BLaER1 (cell line): ENCODE measurements around the gene SHC3.

ENCODE experiments used
- H3K27ac ChIP-seq: shearing (Covaris generic); formaldehyde crosslinking; 2 replicates; pipeline ENCODE4 v1.8.1; 2022
- H3K27me3 ChIP-seq: shearing (Covaris generic); formaldehyde crosslinking; 2 replicates; pipeline ENCODE4 v1.8.1; 2022
- H3K36me3 ChIP-seq: shearing (Covaris generic); formaldehyde crosslinking; 2 replicates; pipeline ENCODE4 v1.8.1; 2022
- H3K4me1 ChIP-seq: shearing (Covaris generic); formaldehyde crosslinking; 2 replicates; pipeline ENCODE4 v1.8.1; 2022
- H3K4me2 ChIP-seq: shearing (Covaris generic); formaldehyde crosslinking; 2 replicates; pipeline ENCODE4 v1.8.1; 2022
- H3K4me3 ChIP-seq: shearing (Covaris generic); formaldehyde crosslinking; 2 replicates; pipeline ENCODE4 v1.8.1; 2022
- H3K9ac ChIP-seq: shearing (Covaris generic); formaldehyde crosslinking; 2 replicates; pipeline ENCODE4 v1.8.1; 2022
- H3K9me3 ChIP-seq: shearing (Covaris generic); formaldehyde crosslinking; 2 replicates; pipeline ENCODE4 v1.8.1; 2022
- H4K20me1 ChIP-seq: shearing (Covaris generic); formaldehyde crosslinking; 2 replicates; pipeline ENCODE4 v1.8.1; 2022
- Cebpa-rat ChIP-seq: shearing (Covaris generic); IDR thresholded peaks from 2 replicates; pipeline ENCODE4 v1.8.1; 2022

The SHC3 gene

DNA sequence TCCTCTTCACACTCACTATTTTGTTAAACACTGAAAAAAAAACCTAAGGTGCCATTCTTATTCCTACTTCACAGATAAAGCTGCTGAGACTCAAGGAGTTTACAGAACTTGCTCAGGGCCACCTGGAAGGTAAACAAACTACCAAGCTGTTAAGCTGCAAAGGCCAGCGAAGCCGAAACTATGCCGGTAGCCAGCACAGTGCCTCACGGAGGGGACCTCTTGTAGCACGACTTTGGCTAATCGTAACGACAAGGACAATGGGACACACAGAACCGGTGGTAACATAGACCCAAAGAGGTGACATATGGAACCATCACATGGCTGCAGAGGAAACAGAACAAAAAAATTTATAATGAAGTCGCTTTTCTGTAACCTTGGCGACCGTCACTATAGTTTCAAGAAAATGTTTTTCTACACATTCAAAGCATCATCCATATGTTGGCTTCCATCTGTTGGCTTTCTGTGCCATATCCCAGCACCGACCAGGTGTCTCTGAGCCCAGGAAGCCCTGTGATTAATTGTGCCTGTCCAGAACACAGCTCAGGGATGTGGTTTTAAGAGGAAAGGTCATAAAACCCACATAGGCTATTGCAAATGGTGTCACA lies 127.1 kb downstream of the SHC3 start:
- no peak overlapping the region for H3K27ac ChIP-seq
- H3K4me2 ChIP-seq = no peak overlapping the region
- H3K36me3 ChIP-seq = no peaks in the 10 kb centered on the region
- no peak for TF ChIP-seq Cebpa-rat
- H4K20me1 ChIP-seq = no peaks in the 10 kb centered on the region
- H3K27me3 ChIP-seq = no peaks in the 10 kb centered on the region
- H3K9ac ChIP-seq = no peak overlapping the region
- no peak overlapping the region for H3K4me3 ChIP-seq
- H3K9me3 ChIP-seq = no peaks in the 10 kb centered on the region
- no peaks in the 10 kb centered on the region for H3K4me1 ChIP-seq

DNA sequence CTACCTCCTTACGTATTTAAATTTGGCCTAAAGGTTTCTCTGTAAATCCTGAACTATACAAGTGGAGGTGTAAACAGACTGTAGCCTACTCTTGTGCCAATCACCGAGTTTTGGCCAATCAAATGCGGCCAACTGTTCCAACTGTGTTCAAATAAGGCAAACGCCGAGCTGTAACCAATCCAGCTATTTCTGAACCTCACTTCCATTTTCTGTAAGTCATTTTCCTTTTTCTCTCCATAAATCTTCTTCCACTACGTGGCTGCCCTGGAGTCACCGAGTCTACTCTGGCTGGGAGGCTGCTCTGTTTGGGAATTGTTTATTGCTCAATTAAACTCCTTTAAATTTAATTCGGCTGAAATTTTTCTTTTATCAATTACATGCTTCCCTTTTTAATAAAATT lies 129.0 kb downstream of the SHC3 start:
- Histone ChIP-seq H3K9me3 (no peaks in the 10 kb centered on the region), H3K36me3 (no peaks in the 10 kb centered on the region), H3K27me3 (no peaks in the 10 kb centered on the region), H3K4me1 (no peaks in the 10 kb centered on the region), H3K27ac (no peak overlapping the region), H3K4me2 (no peak overlapping the region), H4K20me1 (no peaks in the 10 kb centered on the region), H3K9ac (no peak overlapping the region), H3K4me3 (no peak overlapping the region)
- TF ChIP-seq Cebpa-rat = no peak

DNA sequence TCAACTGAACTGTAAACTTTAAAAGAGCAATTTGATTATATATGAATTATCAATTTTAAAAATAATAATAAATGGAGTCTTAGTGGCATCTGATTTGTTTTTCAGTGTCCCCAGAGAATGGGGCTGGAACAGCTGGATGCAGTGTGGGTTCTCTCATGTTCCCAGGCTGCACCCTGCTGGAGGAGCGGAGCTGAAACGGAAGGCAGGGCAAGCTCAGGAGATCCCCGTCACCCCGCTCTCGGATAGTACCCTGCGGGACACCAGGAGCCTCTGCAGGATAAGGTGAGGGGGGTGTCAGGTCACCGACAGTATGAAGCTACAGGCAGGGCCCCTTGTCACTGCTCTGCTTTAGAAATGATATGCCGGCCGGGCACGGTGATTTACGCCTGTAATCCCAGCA lies 130.0 kb downstream of the SHC3 start:
- H3K27ac ChIP-seq = no peak overlapping the region
- no peak overlapping the region for H3K9ac ChIP-seq
- TF ChIP-seq Cebpa-rat = no peak
- no peaks in the 10 kb centered on the region for H3K9me3 ChIP-seq
- H3K4me2 ChIP-seq = no peak overlapping the region
- H4K20me1 ChIP-seq = no peaks in the 10 kb centered on the region
- H3K4me1 ChIP-seq = no peaks in the 10 kb centered on the region
- no peaks in the 10 kb centered on the region for H3K36me3 ChIP-seq
- no peak overlapping the region for H3K4me3 ChIP-seq
- H3K27me3 ChIP-seq = no peaks in the 10 kb centered on the region

DNA sequence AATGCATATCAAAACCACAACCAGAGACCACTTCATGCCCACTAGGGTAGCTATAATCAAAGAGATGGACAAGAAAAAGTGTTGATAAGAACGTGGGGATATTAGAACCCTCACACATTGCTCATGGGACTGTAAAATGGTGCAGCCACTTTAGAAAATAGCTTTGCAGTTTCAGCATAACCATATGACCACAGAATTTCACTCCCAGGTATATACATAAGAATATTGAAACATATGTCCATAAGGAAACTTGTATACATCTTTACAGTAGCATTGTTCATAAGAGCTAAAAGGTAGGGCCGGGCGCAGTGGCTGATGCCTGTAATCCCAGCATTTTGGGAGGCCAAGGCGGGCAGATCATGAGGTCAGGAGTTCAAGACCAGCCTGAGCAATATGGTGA lies 131.0 kb downstream of the SHC3 start:
- H3K9ac ChIP-seq = no peak overlapping the region
- no peaks in the 10 kb centered on the region for H3K27me3 ChIP-seq
- no peaks in the 10 kb centered on the region for H4K20me1 ChIP-seq
- no peaks in the 10 kb centered on the region for H3K9me3 ChIP-seq
- H3K4me3 ChIP-seq = no peak overlapping the region
- TF ChIP-seq Cebpa-rat = no peak
- no peaks in the 10 kb centered on the region for H3K36me3 ChIP-seq
- H3K27ac ChIP-seq = no peak overlapping the region
- no peak overlapping the region for H3K4me2 ChIP-seq
- H3K4me1 ChIP-seq = no peaks in the 10 kb centered on the region

DNA sequence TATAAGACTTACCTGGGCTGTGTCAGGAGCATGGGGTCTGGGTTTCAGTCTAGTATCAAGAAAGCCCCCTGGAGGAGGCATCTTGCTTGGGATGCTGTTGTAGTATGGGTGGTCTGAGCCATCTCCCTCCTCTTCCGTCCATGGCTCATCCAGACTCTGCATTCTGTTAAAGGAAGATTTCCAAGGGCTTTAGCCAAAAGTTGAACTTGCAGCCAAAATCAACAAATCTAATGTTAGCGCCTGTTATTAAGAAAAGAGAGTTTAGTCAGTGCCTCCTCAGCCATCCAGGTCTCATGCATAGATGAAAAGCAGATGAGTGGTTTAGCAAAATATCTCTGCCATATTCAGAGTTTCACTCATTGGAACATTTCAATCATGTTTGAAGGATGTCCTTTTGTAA lies 131.8 kb downstream of the SHC3 start:
- no peaks in the 10 kb centered on the region for H3K9me3 ChIP-seq
- no peak overlapping the region for H3K4me3 ChIP-seq
- H3K27ac ChIP-seq = no peak overlapping the region
- no peak for TF ChIP-seq Cebpa-rat
- no peaks in the 10 kb centered on the region for H3K4me1 ChIP-seq
- H3K27me3 ChIP-seq = no peaks in the 10 kb centered on the region
- H3K36me3 ChIP-seq = no peaks in the 10 kb centered on the region
- H3K4me2 ChIP-seq = no peak overlapping the region
- H4K20me1 ChIP-seq = no peaks in the 10 kb centered on the region
- no peak overlapping the region for H3K9ac ChIP-seq

DNA sequence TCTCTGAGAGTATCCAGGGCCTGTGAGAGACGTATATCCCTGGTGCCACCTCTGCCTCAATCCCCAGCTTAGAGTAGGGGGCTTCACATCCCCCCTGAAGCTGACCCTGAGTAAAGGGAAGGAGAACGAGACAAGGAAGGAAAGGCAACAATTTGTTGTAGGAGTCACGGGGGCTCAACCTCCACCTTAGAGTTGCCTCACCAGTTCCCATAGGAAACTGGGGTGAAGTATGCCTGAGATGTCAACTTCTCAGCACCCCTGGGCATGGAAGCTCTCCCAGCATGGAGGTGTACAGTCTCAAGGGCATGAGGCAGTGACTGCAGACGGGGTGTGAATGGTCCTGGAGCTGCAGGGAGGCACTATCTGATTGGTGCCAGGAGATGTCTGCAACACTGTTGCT lies 133.7 kb downstream of the SHC3 start:
- no peak overlapping the region for H3K27ac ChIP-seq
- no peaks in the 10 kb centered on the region for H3K9me3 ChIP-seq
- no peaks in the 10 kb centered on the region for H3K4me1 ChIP-seq
- H3K4me3 ChIP-seq = no peak overlapping the region
- no peak overlapping the region for H3K4me2 ChIP-seq
- no peak for TF ChIP-seq Cebpa-rat
- no peaks in the 10 kb centered on the region for H3K36me3 ChIP-seq
- no peak overlapping the region for H3K9ac ChIP-seq
- H3K27me3 ChIP-seq = no peaks in the 10 kb centered on the region
- H4K20me1 ChIP-seq = no peaks in the 10 kb centered on the region

DNA sequence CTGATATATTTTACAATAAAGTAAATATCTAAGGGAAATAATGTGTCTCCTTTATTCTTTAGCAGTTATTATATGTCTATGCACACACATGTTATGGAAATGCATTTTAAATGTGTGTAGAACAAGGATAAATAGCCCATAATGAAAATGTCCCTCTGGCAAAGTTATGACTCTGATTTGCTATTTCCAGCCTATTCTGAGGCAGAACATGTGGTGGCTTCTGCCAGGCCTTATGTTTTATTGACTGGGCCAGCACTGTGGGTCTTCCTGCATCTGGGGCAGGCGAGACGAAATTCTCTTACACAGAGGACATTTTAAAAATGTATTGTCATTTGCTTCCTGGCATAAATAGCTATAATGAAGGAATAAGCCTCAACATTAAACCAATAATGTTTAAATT lies 134.5 kb downstream of the SHC3 start:
- no peaks in the 10 kb centered on the region for H3K9me3 ChIP-seq
- no peaks in the 10 kb centered on the region for H3K27me3 ChIP-seq
- no peak for TF ChIP-seq Cebpa-rat
- no peak overlapping the region for H3K9ac ChIP-seq
- no peaks in the 10 kb centered on the region for H3K4me1 ChIP-seq
- no peaks in the 10 kb centered on the region for H3K36me3 ChIP-seq
- H4K20me1 ChIP-seq = no peaks in the 10 kb centered on the region
- no peak overlapping the region for H3K27ac ChIP-seq
- H3K4me2 ChIP-seq = no peak overlapping the region
- H3K4me3 ChIP-seq = no peak overlapping the region

DNA sequence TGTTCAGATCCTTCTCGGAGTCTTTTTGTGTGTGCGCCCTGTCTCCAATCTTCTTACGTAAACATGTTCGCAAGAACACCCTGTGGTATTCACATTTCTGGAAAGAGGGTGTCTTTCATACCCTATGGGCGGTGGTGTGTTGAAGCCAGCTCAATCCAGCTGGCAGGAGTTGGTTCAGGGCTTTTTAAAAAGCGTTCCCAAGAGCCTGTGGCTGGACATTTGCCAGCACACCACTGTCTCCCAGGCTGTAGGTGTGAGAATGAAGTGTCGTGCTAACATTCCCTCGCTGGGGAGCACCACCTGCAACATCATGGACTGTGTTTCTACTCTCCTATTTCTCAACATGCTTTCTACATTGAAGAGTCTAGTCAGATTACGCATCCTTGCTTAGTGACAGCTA lies 135.6 kb downstream of the SHC3 start:
- TF ChIP-seq Cebpa-rat = no peak
- no peak overlapping the region for H3K4me2 ChIP-seq
- no peaks in the 10 kb centered on the region for H3K4me1 ChIP-seq
- no peaks in the 10 kb centered on the region for H3K27me3 ChIP-seq
- H3K27ac ChIP-seq = no peak overlapping the region
- H3K9ac ChIP-seq = no peak overlapping the region
- no peaks in the 10 kb centered on the region for H4K20me1 ChIP-seq
- no peaks in the 10 kb centered on the region for H3K9me3 ChIP-seq
- H3K4me3 ChIP-seq = no peak overlapping the region
- H3K36me3 ChIP-seq = no peaks in the 10 kb centered on the region

DNA sequence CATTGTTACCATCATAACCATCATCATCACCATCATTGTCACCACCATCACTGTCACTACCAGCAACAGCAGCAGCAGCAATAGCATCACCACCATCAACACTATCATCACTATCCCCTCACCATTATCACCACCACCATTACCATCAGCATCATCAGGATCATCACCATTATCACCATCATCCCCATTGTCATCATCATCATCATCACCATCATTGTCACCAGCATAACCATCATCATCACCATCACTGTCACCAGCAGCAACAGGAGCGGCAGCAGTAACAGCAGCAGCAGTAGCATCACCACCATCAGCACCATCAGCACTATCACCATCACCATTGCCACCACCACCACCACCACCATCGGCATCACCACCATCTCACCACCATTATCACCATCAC lies 139.0 kb downstream of the SHC3 start:
- H3K27me3 ChIP-seq = no peaks in the 10 kb centered on the region
- no peaks in the 10 kb centered on the region for H3K9me3 ChIP-seq
- H4K20me1 ChIP-seq = no peaks in the 10 kb centered on the region
- H3K27ac ChIP-seq = no peak overlapping the region
- no peak overlapping the region for H3K9ac ChIP-seq
- H3K4me3 ChIP-seq = no peak overlapping the region
- no peaks in the 10 kb centered on the region for H3K36me3 ChIP-seq
- H3K4me2 ChIP-seq = no peak overlapping the region
- H3K4me1 ChIP-seq = no peaks in the 10 kb centered on the region
- no peak for TF ChIP-seq Cebpa-rat

DNA sequence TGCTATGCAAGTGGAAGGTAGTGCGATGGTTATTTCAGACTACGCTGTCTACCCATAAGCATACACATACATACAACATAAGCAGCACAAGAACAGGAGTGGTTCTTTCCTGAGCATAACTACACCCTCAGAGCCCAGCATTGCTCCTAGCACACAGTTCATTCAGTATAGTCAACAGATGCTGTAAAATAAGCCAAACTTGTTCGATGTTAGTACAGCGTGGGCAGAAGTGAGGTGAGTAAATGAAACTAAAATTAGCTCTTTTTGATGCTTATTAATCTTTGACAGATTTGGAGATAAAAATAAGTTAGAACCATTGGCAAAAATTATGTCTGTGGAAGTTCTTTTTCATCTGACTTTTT lies 139.5 kb downstream of the SHC3 start:
- no peaks in the 10 kb centered on the region for H3K27me3 ChIP-seq
- no peak for TF ChIP-seq Cebpa-rat
- H3K4me3 ChIP-seq = no peak overlapping the region
- no peak overlapping the region for H3K9ac ChIP-seq
- no peak overlapping the region for H3K4me2 ChIP-seq
- no peak overlapping the region for H3K27ac ChIP-seq
- no peaks in the 10 kb centered on the region for H3K9me3 ChIP-seq
- no peaks in the 10 kb centered on the region for H3K36me3 ChIP-seq
- H3K4me1 ChIP-seq = no peaks in the 10 kb centered on the region
- H4K20me1 ChIP-seq = no peaks in the 10 kb centered on the region

DNA sequence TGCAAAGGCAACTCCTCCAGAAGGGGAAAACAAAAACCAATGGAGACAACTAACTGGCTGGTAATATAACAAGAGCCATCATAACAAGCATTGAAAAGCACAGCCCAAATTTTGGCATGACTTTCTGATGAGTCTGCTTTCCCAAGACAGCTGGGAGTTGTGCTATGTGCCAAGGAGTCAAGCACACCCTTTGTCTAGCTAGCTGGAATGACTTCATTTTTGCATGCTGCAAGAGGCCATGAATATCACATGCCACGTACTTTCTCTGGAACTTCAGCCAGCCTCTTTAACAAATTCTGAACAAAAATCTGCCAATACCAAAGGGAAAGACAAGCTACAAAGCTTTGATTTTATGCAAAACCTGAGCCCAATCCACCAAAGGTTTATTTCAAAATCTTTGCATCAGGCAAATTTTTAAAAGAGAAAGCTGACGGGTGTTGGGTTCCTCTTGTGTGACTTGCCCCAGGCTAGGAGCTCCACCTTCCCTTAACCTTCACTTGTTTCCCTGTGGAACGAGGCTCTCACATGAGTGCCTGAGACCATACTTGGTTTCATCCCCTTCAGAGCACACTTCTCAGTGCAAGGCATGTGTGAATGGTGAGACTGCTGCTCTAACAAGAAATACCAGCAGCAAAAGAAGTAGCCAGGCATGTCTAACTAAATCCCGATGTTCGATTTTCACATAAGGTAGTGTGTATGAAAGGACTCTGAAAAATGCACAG lies 140.1 kb downstream of the SHC3 start:
- Histone ChIP-seq H4K20me1 (no peaks in the 10 kb centered on the region), H3K36me3 (no peaks in the 10 kb centered on the region), H3K4me2 (no peak overlapping the region), H3K9ac (no peak overlapping the region), H3K9me3 (no peaks in the 10 kb centered on the region), H3K4me3 (no peak overlapping the region), H3K4me1 (no peaks in the 10 kb centered on the region), H3K27me3 (no peaks in the 10 kb centered on the region), H3K27ac (no peak overlapping the region)
- TF ChIP-seq Cebpa-rat = no peak
